SK-N-SH (cell line): ENCODE data around the gene HS3ST1. TPM values are rescaled to one million over a fixed set of nuclear protein-coding genes. Genes with fewer than 3 reads are reported as not detected.

ENCODE experiments used
- CTCF ChIA-PET: fragments of 300-600, 350-600 bp; formaldehyde crosslinking; extraction: SDS; loops from one replicate; lab custom pipeline; 2021; lab: Yijun Ruan, JAX
- POLR2A ChIA-PET: fragments of 350-600 bp; sonication (Branson Sonifier 250); formaldehyde crosslinking; extraction: SDS; loops from one replicate; lab custom pipeline; 2020; ENCODE audit warnings: antibody characterized with exemption, inconsistent platforms; lab: Yijun Ruan, JAX
- DNase-seq: peaks from one replicate; pipeline ENCODE4 v3.0.0; 2012
- H2AFZ ChIP-seq: fragments of 200-600 bp; sonication (generic); 2 replicates; pipeline ENCODE4 v1.8.1; 2016; ENCODE audit warnings: antibody characterized with exemption, mild to moderate bottlenecking, low read depth
- H3F3A ChIP-seq: fragments of 200-600 bp; sonication (generic); replicated peaks from 2 replicates; pipeline ENCODE3; 2016; ENCODE audit warnings: antibody characterized with exemption, mild to moderate bottlenecking; ENCODE audit not compliant: insufficient read depth
- H3K27ac ChIP-seq, 2 experiments: fragments of 200-500 bp in 1 of 2; fragments of 200-600 bp in 1 of 2; sonication (Bioruptor generic) in 1 of 2; sonication (generic), shearing (Covaris generic) in 1 of 2; 2 replicates each; pipeline versions ENCODE4 v1.5.1 to v1.6.1; 2014 to 2016; ENCODE audit warnings: low read depth in 2 of 2, inconsistent platforms in 1 of 2, low read length in 1 of 2, mild to moderate bottlenecking in 1 of 2, mixed read lengths in 1 of 2
- H3K27me3 ChIP-seq: fragments of 200-600 bp; sonication (generic), shearing (Covaris generic); 2 replicates; pipeline ENCODE4 v1.6.1; 2016; ENCODE audit warnings: mixed run types; ENCODE audit not compliant: insufficient read depth
- H3K36me3 ChIP-seq, 2 experiments: fragments of 200-500 bp in 1 of 2; fragments of 200-600 bp in 1 of 2; sonication (Bioruptor generic) in 1 of 2; sonication (generic) in 1 of 2; replicated peaks in 1 of 2; 2 replicates each; pipeline versions ENCODE3 to v1.5.1; 2014 to 2016; ENCODE audit warnings: low read length in 1 of 2, mild to moderate bottlenecking in 1 of 2; ENCODE audit not compliant: insufficient read depth in 2 of 2, control insufficient read depth in 1 of 2
- H3K4me1 ChIP-seq, 2 experiments: fragments of 200-500 bp in 1 of 2; fragments of 200-600 bp in 1 of 2; sonication (Bioruptor generic) in 1 of 2; sonication (generic), shearing (Covaris generic) in 1 of 2; 2 replicates each; pipeline versions ENCODE4 v1.5.1 to v1.6.1; 2014 to 2016; ENCODE audit warnings: low read depth in 1 of 2, low read length in 1 of 2, mixed run types in 1 of 2; ENCODE audit not compliant: insufficient read depth in 2 of 2, control insufficient read depth in 1 of 2
- H3K4me2 ChIP-seq: fragments of 200-600 bp; sonication (generic), shearing (Covaris generic); 2 replicates; pipeline ENCODE4 v1.6.1; 2017; ENCODE audit warnings: mixed run types
- H3K4me3 ChIP-seq, 2 experiments: fragments of 200-500 bp in 1 of 2; fragments of 200-600 bp in 1 of 2; sonication (Bioruptor generic) in 1 of 2; sonication (generic), shearing (Covaris generic) in 1 of 2; 2 replicates each; pipeline versions ENCODE4 v1.5.1 to v1.8.1; 2014 to 2016; ENCODE audit warnings: low read depth in 2 of 2, inconsistent platforms in 1 of 2, low read length in 1 of 2, mild to moderate bottlenecking in 1 of 2, mixed read lengths in 1 of 2, moderate library complexity in 1 of 2
- H3K79me2 ChIP-seq: fragments of 200-600 bp; sonication (generic); 2 replicates; pipeline ENCODE4 v1.8.1; 2017; ENCODE audit warnings: mild to moderate bottlenecking; ENCODE audit not compliant: insufficient read depth
- H3K9ac ChIP-seq: fragments of 200-600 bp; sonication (generic); 2 replicates; pipeline ENCODE4 v1.6.1; 2017; ENCODE audit warnings: mixed run types
- H3K9me2 ChIP-seq: fragments of 200-600 bp; sonication (generic); 2 replicates; pipeline ENCODE4 v1.6.1; 2017; ENCODE audit warnings: mixed run types
- H3K9me3 ChIP-seq: fragments of 200-600 bp; sonication (generic); 2 replicates; pipeline ENCODE4 v1.6.1; 2017; ENCODE audit warnings: mixed run types, mild to moderate bottlenecking, moderate library complexity
- H4K20me1 ChIP-seq: fragments of 200-600 bp; sonication (generic); 2 replicates; pipeline ENCODE4 v1.6.1; 2017; ENCODE audit warnings: mild to moderate bottlenecking, mixed run types; ENCODE audit not compliant: insufficient read depth
- CHD2 ChIP-seq: fragments of 150-350 bp; IDR thresholded peaks from 2 replicates; pipeline ENCODE4 v1.6.1; 2018; ENCODE audit warnings: low read length; ENCODE audit not compliant: partially characterized antibody
- CTCF ChIP-seq: fragments of 200-600 bp; sonication (generic); IDR thresholded peaks from 2 replicates; pipeline ENCODE4 v1.6.1; 2017; ENCODE audit warnings: antibody characterized with exemption, mild to moderate bottlenecking, moderate library complexity
- ELF1 ChIP-seq: IDR thresholded peaks from 2 replicates; pipeline ENCODE4 v1.4.0; 2012
- EP300 ChIP-seq, 2 experiments: IDR thresholded peaks; 2 replicates each; pipeline versions ENCODE4 v1.4.0 to v1.6.1; 2012; ENCODE audit warnings: borderline replicate concordance in 1 of 2, low read depth in 1 of 2, low read length in 1 of 2
- FOSL2 ChIP-seq: IDR thresholded peaks from 2 replicates; pipeline ENCODE4 v1.4.0; 2012; ENCODE audit warnings: low read depth, mild to moderate bottlenecking, moderate library complexity, borderline replicate concordance
- FOXM1 ChIP-seq: IDR thresholded peaks from 2 replicates; pipeline ENCODE4 v1.4.0; 2012; ENCODE audit warnings: low read depth, mild to moderate bottlenecking
- GABPA ChIP-seq: IDR thresholded peaks from 2 replicates; pipeline ENCODE4 v1.4.0; 2012; ENCODE audit warnings: low read depth, mild to moderate bottlenecking
- IRF3 ChIP-seq: fragments of 150-350 bp; IDR thresholded peaks from 2 replicates; pipeline ENCODE4 v1.6.1; 2016; ENCODE audit warnings: mild to moderate bottlenecking, low read depth, low read length
- MAX ChIP-seq: IDR thresholded peaks from 2 replicates; pipeline ENCODE4 v1.4.0; 2012; ENCODE audit warnings: low read depth
- MXI1 ChIP-seq: IDR thresholded peaks from 2 replicates; pipeline ENCODE4 v1.6.1; 2012; ENCODE audit warnings: mild to moderate bottlenecking, low read depth, low read length, improper control_type of control experiment
- NRF1 ChIP-seq: IDR thresholded peaks from 2 replicates; pipeline ENCODE4 v1.6.1; 2012; ENCODE audit warnings: low read depth, mild to moderate bottlenecking, low read length
- RAD21 ChIP-seq: IDR thresholded peaks from 2 replicates; pipeline ENCODE4 v1.6.1; 2012; ENCODE audit warnings: mild to moderate bottlenecking, low read length
- REST ChIP-seq: IDR thresholded peaks from 2 replicates; pipeline ENCODE4 v1.6.1; 2012; ENCODE audit warnings: mild to moderate bottlenecking, low read depth, low read length, moderate library complexity
- RFX5 ChIP-seq: IDR thresholded peaks from 2 replicates; pipeline ENCODE4 v1.6.1; 2012; ENCODE audit warnings: mild to moderate bottlenecking, improper control_type of control experiment, low read length
- SIN3A ChIP-seq: IDR thresholded peaks from 2 replicates; pipeline ENCODE4 v1.6.1; 2012; ENCODE audit warnings: low read depth, mild to moderate bottlenecking, low read length, moderate library complexity, borderline replicate concordance
- SMC3 ChIP-seq: IDR thresholded peaks from 2 replicates; pipeline ENCODE4 v1.6.1; 2012; ENCODE audit warnings: low read depth, low read length, improper control_type of control experiment
- USF1 ChIP-seq: IDR thresholded peaks from 2 replicates; pipeline ENCODE4 v1.4.0; 2012; ENCODE audit warnings: low read depth, borderline replicate concordance
- YY1 ChIP-seq: IDR thresholded peaks from 2 replicates; pipeline ENCODE4 v1.4.0; 2012; ENCODE audit warnings: low read depth, mild to moderate bottlenecking
- WGBS: methylation state at CpG from one replicate; pipeline ENCODE4 v1.1.6; 2017; ENCODE audit warnings: low lambda C conversion rate; 5-methylcytosine and 5-hydroxymethylcytosine counted together
- polyA plus RNA-seq, 3 experiments: library from polyadenylated mRNA; depleted of rRNA; stranded (reverse); fragments of >200 nt; gene quantifications; 2 replicates each; pipeline ENCODE4 v1.2.3, GENCODE V29; 2012

Gene HS3ST1
- polyA plus RNA-seq, 1 of the 3 experiments (the other 2 are of a cell fraction) = not detected

- Histone ChIP-seq H3K4me3 (no peak overlapping the region), H3K36me3 (no peaks in the 10 kb centered on the region), H3K27me3 (no peaks in the 10 kb centered on the region), H3K9me3 (no peaks in the 10 kb centered on the region), H3F3A (no peaks in the 10 kb centered on the region), H4K20me1 (no peaks in the 10 kb centered on the region), H2AFZ (no peak overlapping the region), H3K4me2 (no peak overlapping the region), H3K9me2 (no peaks in the 10 kb centered on the region), H3K4me1 (no peaks in the 10 kb centered on the region), H3K79me2 (no peaks in the 10 kb centered on the region), H3K9ac (no peak overlapping the region), H3K27ac (no peak overlapping the region)
- no peak for TF ChIP-seq FOSL2
- TF ChIP-seq RAD21 = no peak
- no peak for TF ChIP-seq EP300 (IDR thresholded peaks at IDR 0.05; ENCODE audit: borderline replicate concordance in 1 of 2, low read depth in 1 of 2, low read length in 1 of 2)
- no peak for TF ChIP-seq YY1
- TF ChIP-seq MXI1 = no peak
- no peak for TF ChIP-seq SMC3
- TF ChIP-seq USF1 = no peak
- TF ChIP-seq ELF1 = no peak
- TF ChIP-seq MAX = no peak
- TF ChIP-seq RFX5 = no peak
- no peak for TF ChIP-seq NRF1
- no peak for TF ChIP-seq REST
- no peak for TF ChIP-seq IRF3
- no peak for TF ChIP-seq GABPA
- no peak for TF ChIP-seq SIN3A
- no peak for TF ChIP-seq CTCF
- no peak for TF ChIP-seq CHD2
- TF ChIP-seq FOXM1 = no peak
- POLR2A ChIA-PET = no interaction called here
- 2% methylated on average over 5 of the region's 5 CpGs for WGBS
- no peak for DNase-seq
- CTCF ChIA-PET = no interaction called here
Observed at GRCh38 chr4:11354531-11354930, 74.2 kb downstream of the HS3ST1 start.
